Sigmoid colon (tissue), 7 donors: ENCODE measurements around the gene ZNF277. TPM values are rescaled to one million over a fixed set of nuclear protein-coding genes. Genes with fewer than 3 reads are reported as not detected.
"Not testable (repeated sequence)": the region's sequence is repeated elsewhere in the genome, so short reads cannot be mapped to it uniquely, and the experiment has no call there.

Source experiments
- DNase-seq: peaks from one replicate; pipeline ENCODE4 v3.0.0-alpha.2; 2019
- H3K27ac ChIP-seq, 4 donors: fragments of 200-600 bp; sonication (generic); one replicate each; pipeline ENCODE4 v1.5.1; 2016 to 2019; ENCODE audit warnings: mild to moderate bottlenecking in 1 of 4
- H3K27me3 ChIP-seq, 3 donors: fragments of 200-600 bp; sonication (generic); one replicate each; pipeline ENCODE4 v1.5.1; 2019; ENCODE audit warnings: mild to moderate bottlenecking in 1 of 3
- H3K36me3 ChIP-seq, 4 donors: fragments of 200-600 bp; sonication (generic); one replicate each; pipeline ENCODE4 v1.5.1; 2016 to 2019
- H3K4me1 ChIP-seq, 4 donors: fragments of 200-600 bp; sonication (generic); one replicate each; pipeline ENCODE4 v1.5.1; 2017 to 2019
- H3K4me3 ChIP-seq, 4 donors: fragments of 200-600 bp; sonication (generic); one replicate each; pipeline ENCODE4 v1.5.1; 2017 to 2019; ENCODE audit warnings: mild to moderate bottlenecking in 2 of 4, moderate library complexity in 1 of 4
- H3K9me3 ChIP-seq, 4 donors: fragments of 200-600 bp in 3 of 4; sonication (generic) in 3 of 4; one replicate each; pipeline versions ENCODE4 v1.5.1 to v1.6.1; 2013 to 2019
- EP300 ChIP-seq, 4 donors: sonication (generic); formaldehyde crosslinking; IDR thresholded peaks; one replicate each; pipeline ENCODE4 v1.6.1; 2017; ENCODE audit warnings: antibody characterized with exemption in 4 of 4
- POLR2A ChIP-seq, 2 donors: fragments of 450-650 bp; IDR thresholded peaks; one replicate each; pipeline ENCODE4 v1.6.1; 2016; ENCODE audit warnings: antibody characterized with exemption in 2 of 2, mild to moderate bottlenecking in 2 of 2, moderate library complexity in 2 of 2
- POLR2AphosphoS5 ChIP-seq, 4 donors: sonication (generic); formaldehyde crosslinking; IDR thresholded peaks; one replicate each; pipeline ENCODE4 v1.6.1; 2017; ENCODE audit warnings: antibody characterized with exemption in 4 of 4
- WGBS, 2 donors: extraction: QIAGEN DNeasy Blood & Tissue Kit; methylation state at CpG; one replicate each; pipeline ENCODE4 v1.1.7; 2013; 5-methylcytosine and 5-hydroxymethylcytosine counted together
- intact Hi-C: fragments of 100-400 bp; cut with DNase I; formaldehyde crosslinking; loops from one replicate; pipeline ENCODE4 v1.15.1; 2023
- polyA plus RNA-seq, 3 donors: library from polyadenylated mRNA; stranded (reverse); fragments of 200-250 nt; gene quantifications; one replicate each; pipeline ENCODE4 v1.2.3, GENCODE V29; 2013
- total RNA-seq, 4 donors: library from RNA; depleted of rRNA; stranded (reverse); fragments of >200 nt; gene quantifications; one replicate each; pipeline ENCODE4 v1.1.0, GENCODE V29; 2016
- TF ChIP-seq, protein P1 (sequence below), 4 experiments: fragments of 450-650 bp in 3 of 4; fragments of 200-600 bp in 1 of 4; IDR thresholded peaks; one replicate each; pipeline ENCODE4 v1.5.1; 2016 to 2019; ENCODE audit warnings: antibody characterized with exemption in 4 of 4, mild to moderate bottlenecking in 3 of 4, moderate library complexity in 2 of 4
- donor health status: healthy with polysubstance abuse.
- donor health status: Bipolar disorder and iron deficiency.
- donor health status: healthy.

ZNF277 gene
- total and polyA plus RNA-seq, 7 donors = 15.8 to 49.3 (median 39.0) TPM

DNA sequence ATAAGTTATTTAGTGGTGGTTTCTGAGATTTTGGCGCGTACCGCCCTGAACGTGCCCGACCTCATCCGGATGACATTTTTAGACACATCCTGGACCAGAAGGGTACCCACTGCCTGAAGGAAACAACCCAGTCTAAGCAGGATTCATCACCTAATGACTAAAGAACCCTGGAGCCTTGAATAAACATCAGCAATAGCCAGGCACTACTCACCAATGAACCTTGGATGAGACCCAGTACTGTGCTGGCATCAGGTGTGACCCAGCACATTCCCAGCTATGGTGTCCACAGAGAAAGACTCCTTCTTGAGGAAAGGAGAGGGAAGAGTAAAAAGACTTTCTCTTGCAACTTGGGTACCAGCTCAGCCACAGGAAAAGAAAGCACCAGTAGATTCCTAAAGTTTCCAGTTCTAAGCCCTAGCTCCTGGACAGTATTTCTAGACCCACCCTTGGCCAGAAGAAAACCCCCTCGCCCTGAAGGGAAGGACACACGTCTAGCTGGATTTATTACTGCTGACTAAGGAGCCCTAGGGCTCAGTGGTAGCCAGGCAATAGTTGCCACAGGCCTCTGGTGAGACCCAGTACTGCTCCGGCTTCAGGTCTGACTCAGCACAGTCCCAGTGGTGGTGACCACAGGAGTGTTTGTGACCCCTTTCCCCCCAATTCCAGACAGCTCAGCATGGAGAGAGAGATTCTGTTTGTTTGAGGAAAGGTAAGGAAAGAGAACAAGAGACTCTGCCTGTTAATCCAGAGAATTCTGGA is 32.5 kb downstream of the ZNF277 start:
- WGBS, 2 donors = 89 to 96% methylated on average over 9 of the region's 9 CpGs
- no peak for DNase-seq
- Histone ChIP-seq H3K27ac (no peak overlapping the region), H3K27me3 (no peaks in the 10 kb centered on the region), H3K4me3 (no peak overlapping the region), H3K36me3 (no peaks in the 10 kb centered on the region), H3K4me1 (no peaks in the 10 kb centered on the region), H3K9me3 (no peaks in the 10 kb centered on the region)
- intact Hi-C loops = no loop called here
- no peak for TF ChIP-seq POLR2A (IDR thresholded peaks at IDR 0.05)
- TF ChIP-seq EP300 (IDR thresholded peaks at IDR 0.05) = no peak
- TF ChIP-seq POLR2AphosphoS5 (IDR thresholded peaks at IDR 0.05) = no peak
- TF ChIP-seq, protein P1, sequence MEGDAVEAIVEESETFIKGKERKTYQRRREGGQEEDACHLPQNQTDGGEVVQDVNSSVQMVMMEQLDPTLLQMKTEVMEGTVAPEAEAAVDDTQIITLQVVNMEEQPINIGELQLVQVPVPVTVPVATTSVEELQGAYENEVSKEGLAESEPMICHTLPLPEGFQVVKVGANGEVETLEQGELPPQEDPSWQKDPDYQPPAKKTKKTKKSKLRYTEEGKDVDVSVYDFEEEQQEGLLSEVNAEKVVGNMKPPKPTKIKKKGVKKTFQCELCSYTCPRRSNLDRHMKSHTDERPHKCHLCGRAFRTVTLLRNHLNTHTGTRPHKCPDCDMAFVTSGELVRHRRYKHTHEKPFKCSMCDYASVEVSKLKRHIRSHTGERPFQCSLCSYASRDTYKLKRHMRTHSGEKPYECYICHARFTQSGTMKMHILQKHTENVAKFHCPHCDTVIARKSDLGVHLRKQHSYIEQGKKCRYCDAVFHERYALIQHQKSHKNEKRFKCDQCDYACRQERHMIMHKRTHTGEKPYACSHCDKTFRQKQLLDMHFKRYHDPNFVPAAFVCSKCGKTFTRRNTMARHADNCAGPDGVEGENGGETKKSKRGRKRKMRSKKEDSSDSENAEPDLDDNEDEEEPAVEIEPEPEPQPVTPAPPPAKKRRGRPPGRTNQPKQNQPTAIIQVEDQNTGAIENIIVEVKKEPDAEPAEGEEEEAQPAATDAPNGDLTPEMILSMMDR (IDR thresholded peaks at IDR 0.05) = no peak

DNA sequence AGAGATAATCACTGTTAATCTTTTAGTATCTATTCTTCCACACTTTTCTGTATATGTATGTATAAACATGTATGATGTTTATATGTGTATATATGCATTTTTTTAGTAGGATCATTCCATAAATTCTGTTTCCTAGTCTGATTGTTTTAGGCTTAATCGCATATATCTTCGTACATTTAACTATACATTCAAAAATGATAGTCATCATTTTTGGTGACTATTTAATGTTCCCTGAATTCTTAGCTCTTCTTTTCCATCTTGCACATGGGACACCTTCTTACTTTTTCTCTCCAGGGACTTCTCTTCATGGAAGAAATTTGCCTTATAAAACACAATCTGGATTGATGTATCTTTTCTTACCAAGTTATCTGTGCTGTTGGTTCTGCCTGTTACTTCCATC is 42.1 kb downstream of the ZNF277 start:
- WGBS, 2 donors = 97 to 100% methylated on average over 2 of the region's 2 CpGs
- Histone ChIP-seq H3K9me3 (no peaks in the 10 kb centered on the region), H3K4me3 (no peak overlapping the region), H3K27me3 (no peaks in the 10 kb centered on the region), H3K36me3 (no peaks in the 10 kb centered on the region), H3K4me1 (no peaks in the 10 kb centered on the region), H3K27ac (no peak overlapping the region)
- DNase-seq = no peak
- TF ChIP-seq POLR2AphosphoS5 (IDR thresholded peaks at IDR 0.05) (no peak), EP300 (IDR thresholded peaks at IDR 0.05) (no peak), POLR2A (IDR thresholded peaks at IDR 0.05) (no peak)
- TF ChIP-seq, protein P1 (IDR thresholded peaks at IDR 0.05) = no peak
- intact Hi-C loops = no loop called here

DNA sequence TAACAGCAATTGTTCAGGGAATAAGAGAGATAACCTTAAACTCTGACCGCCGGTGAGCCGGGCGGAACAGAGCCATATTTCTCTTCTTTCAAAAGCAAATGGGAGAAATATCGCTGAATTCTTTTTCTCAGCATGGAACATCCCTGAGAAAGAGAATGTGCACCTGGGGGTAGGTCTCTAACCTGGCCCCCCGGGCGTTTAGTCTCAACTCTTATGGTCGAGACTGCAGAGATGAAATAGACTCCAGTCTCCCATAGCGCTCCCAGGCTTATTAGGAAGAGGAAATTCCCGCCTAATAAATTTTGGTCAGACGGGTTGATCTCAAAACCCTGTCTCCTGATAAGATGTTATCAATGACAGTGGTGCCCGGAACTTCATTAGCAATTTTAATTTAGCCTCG is 43.5 kb downstream of the ZNF277 start:
- WGBS, 2 donors = 88 to 94% methylated on average over 13 of the region's 13 CpGs
- H3K27me3 ChIP-seq, H3K9me3 ChIP-seq, H3K36me3 ChIP-seq, DNase-seq, H3K27ac ChIP-seq, intact Hi-C loops, H3K4me1 ChIP-seq, H3K4me3 ChIP-seq: not testable (repeated sequence)

DNA sequence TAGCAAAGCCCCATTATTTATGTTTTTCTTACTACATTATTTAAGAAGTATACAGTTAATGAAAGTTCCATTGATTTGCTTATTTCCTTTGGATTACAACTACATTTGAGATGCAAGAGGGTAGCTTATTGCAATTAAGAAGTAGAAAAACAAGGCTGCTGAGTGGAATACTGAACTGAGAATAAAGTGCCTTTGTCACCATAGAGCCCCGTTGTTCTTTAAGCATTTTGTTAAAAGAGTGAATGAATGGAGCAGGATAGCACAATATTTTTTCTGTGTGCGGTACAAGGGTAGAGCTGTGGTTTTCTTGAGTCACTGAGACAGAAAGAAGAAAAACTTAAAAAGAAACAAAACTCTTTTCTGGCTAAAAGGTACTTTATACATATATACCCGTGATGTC is 45.6 kb downstream of the ZNF277 start:
- H3K27me3 ChIP-seq = no peaks in the 10 kb centered on the region
- TF ChIP-seq POLR2AphosphoS5 (IDR thresholded peaks at IDR 0.05) = no peak
- TF ChIP-seq, protein P1 (IDR thresholded peaks at IDR 0.05) = no peak
- no peak for TF ChIP-seq POLR2A (IDR thresholded peaks at IDR 0.05)
- TF ChIP-seq EP300 (IDR thresholded peaks at IDR 0.05) = no peak
- no peaks in the 10 kb centered on the region for H3K4me1 ChIP-seq
- no peak overlapping the region for H3K27ac ChIP-seq
- intact Hi-C loops = no loop called here
- no peak overlapping the region for H3K4me3 ChIP-seq
- no peaks in the 10 kb centered on the region for H3K36me3 ChIP-seq
- no peak for DNase-seq
- no peaks in the 10 kb centered on the region for H3K9me3 ChIP-seq
- WGBS, 2 donors = 86 to 95% methylated on average over 3 of the region's 3 CpGs

DNA sequence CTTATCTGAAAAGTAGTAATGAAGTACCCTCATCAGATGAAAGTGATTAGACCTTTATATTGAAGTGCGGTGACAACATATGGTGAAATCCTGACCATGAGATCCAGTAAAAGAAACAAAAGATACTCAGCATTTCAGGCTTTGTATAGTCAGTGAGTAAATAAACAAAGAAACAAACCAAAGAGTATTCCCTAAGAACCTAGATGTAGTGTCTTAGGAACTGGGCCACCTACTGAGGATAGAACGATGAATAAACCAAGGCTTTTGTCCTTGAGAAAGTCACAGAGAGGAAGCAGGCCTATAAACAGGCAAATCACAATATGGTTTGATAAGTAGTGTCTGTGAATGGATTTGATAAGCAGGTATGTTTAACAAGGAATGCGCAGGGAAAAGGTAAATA is 46.2 kb downstream of the ZNF277 start:
- Histone ChIP-seq H3K36me3 (no peaks in the 10 kb centered on the region), H3K4me1 (no peaks in the 10 kb centered on the region), H3K9me3 (no peaks in the 10 kb centered on the region), H3K27ac (no peak overlapping the region), H3K27me3 (no peaks in the 10 kb centered on the region), H3K4me3 (no peak overlapping the region)
- no peak for TF ChIP-seq POLR2A (IDR thresholded peaks at IDR 0.05)
- TF ChIP-seq EP300 (IDR thresholded peaks at IDR 0.05) = no peak
- TF ChIP-seq POLR2AphosphoS5 (IDR thresholded peaks at IDR 0.05) = no peak
- TF ChIP-seq, protein P1 (IDR thresholded peaks at IDR 0.05) = no peak
- intact Hi-C loops = no loop called here
- no peak for DNase-seq
- 63 to 94% methylated on average over 3 of the region's 3 CpGs for WGBS, 2 donors
